Naive thymus-derived CD4-positive, alpha-beta T cell (primary cell): ENCODE data around the gene MAP2K3. TPM values are rescaled to one million over a fixed set of nuclear protein-coding genes. Genes with fewer than 3 reads are reported as not detected.
A peak's percentile ranks its signal among the peaks of the same experiment; 100 is the strongest.

Experiments used
- ATAC-seq: fragments of 150-1000 bp; cut with Tn5 transposase; 2 replicates; pipeline ENCODE4 v1.10.0; 2021; ENCODE audit warnings: mild to moderate bottlenecking, moderate library complexity
- CTCF ChIA-PET: fragments of 350-600 bp; sonication (Branson Sonifier 250); formaldehyde crosslinking; loops from one replicate; lab custom pipeline; 2021; ENCODE audit warnings: antibody characterized with exemption; lab: Charles Lee
- POLR2A ChIA-PET: fragments of 350-600 bp; sonication (Branson Sonifier 250); formaldehyde crosslinking; loops from one replicate; lab custom pipeline; 2021; ENCODE audit warnings: antibody characterized with exemption, inconsistent platforms; lab: Charles Lee
- DNase-seq, 9 donors: peaks; one replicate each; pipeline versions ENCODE4 v3.0.0 to v3.0.0-alpha.2; 2020 to 2022; ENCODE audit warnings: mixed read lengths in 1 of 9
- H3K27ac ChIP-seq: one replicate; pipeline ENCODE4 v1.7.0; 2013; ENCODE audit warnings: mild to moderate bottlenecking, low read depth, low read length, moderate library complexity
- H3K27me3 ChIP-seq, 2 donors: one replicate each; pipeline ENCODE4 v1.7.0; 2013; ENCODE audit warnings: low read length in 2 of 2, mild to moderate bottlenecking in 2 of 2, moderate library complexity in 2 of 2; ENCODE audit not compliant: control insufficient read depth in 2 of 2, insufficient read depth in 2 of 2
- H3K36me3 ChIP-seq, 3 experiments: 1 replicate in 2 of 3; 2 replicates in 1 of 3; pipeline ENCODE4 v1.7.0; 2013; ENCODE audit warnings: low read length in 3 of 3, mild to moderate bottlenecking in 3 of 3, moderate library complexity in 1 of 3; ENCODE audit not compliant: insufficient read depth in 3 of 3, control insufficient read depth in 2 of 3
- H3K4me1 ChIP-seq, 2 donors: one replicate each; pipeline ENCODE4 v1.7.0; 2013; ENCODE audit warnings: low read length in 2 of 2, mild to moderate bottlenecking in 2 of 2, moderate library complexity in 1 of 2; ENCODE audit not compliant: control insufficient read depth in 2 of 2, insufficient read depth in 2 of 2
- H3K4me3 ChIP-seq: 2 replicates; pipeline ENCODE4 v1.7.0; 2013; ENCODE audit warnings: mild to moderate bottlenecking, low read length
- H3K9me3 ChIP-seq, 3 experiments: 1 replicate in 2 of 3; 2 replicates in 1 of 3; pipeline ENCODE4 v1.7.0; 2013; ENCODE audit warnings: low read length in 3 of 3; ENCODE audit not compliant: control insufficient read depth in 2 of 3
- H3K27ac Mint-ChIP-seq, 9 donors: one replicate each; pipeline ENCODE4 v1.8.0; 2020 to 2022; ENCODE audit warnings: mixed read lengths in 9 of 9, mild to moderate bottlenecking in 8 of 9, moderate library complexity in 5 of 9, inconsistent platforms in 2 of 9
- H3K27me3 Mint-ChIP-seq, 5 donors: one replicate each; pipeline ENCODE4 v1.8.0; 2021 to 2022; ENCODE audit warnings: mixed read lengths in 5 of 5, mild to moderate bottlenecking in 1 of 5
- H3K36me3 Mint-ChIP-seq, 5 donors: one replicate each; pipeline ENCODE4 v1.8.0; 2020 to 2022; ENCODE audit warnings: mixed read lengths in 5 of 5, mild to moderate bottlenecking in 3 of 5, inconsistent platforms in 1 of 5
- H3K4me1 Mint-ChIP-seq, 7 donors: one replicate each; pipeline ENCODE4 v1.8.0; 2020 to 2022; ENCODE audit warnings: mixed read lengths in 7 of 7, mild to moderate bottlenecking in 3 of 7, inconsistent platforms in 1 of 7
- H3K4me3 Mint-ChIP-seq, 10 donors: one replicate each; pipeline ENCODE4 v1.8.0; 2020 to 2022; ENCODE audit warnings: mild to moderate bottlenecking in 10 of 10, mixed read lengths in 10 of 10, moderate library complexity in 6 of 10, inconsistent platforms in 2 of 10
- H3K9me3 Mint-ChIP-seq, 11 donors: one replicate each; pipeline ENCODE4 v1.8.0; 2020 to 2022; ENCODE audit warnings: mixed read lengths in 11 of 11, mild to moderate bottlenecking in 4 of 11, inconsistent platforms in 1 of 11, moderate library complexity in 1 of 11
- intact Hi-C, 2 donors: fragments of 100-400 bp; cut with micrococcal nuclease; formaldehyde crosslinking; loops; one replicate each; pipeline ENCODE4 v1.15.1; 2023
- polyA plus RNA-seq, 2 donors: library from polyadenylated mRNA; unstranded; fragments of 300-500 nt; fragmentation: Illumina TruSeq; gene quantifications; one replicate each; pipeline ENCODE4 v1.2.3, GENCODE V29; 2021
- total RNA-seq, 6 experiments: library from RNA in 5 of 6; stranded (reverse) in 5 of 6; gene quantifications; 1 replicate in 5 of 6; 2 replicates in 1 of 6; pipeline ENCODE4 v1.2.3 and lab custom pipeline; 2021 to 2026

Gene MAP2K3
- total and polyA plus RNA-seq, 7 experiments from 2014 or later, result 37.5 to 127 (median 47.7) TPM

DNA sequence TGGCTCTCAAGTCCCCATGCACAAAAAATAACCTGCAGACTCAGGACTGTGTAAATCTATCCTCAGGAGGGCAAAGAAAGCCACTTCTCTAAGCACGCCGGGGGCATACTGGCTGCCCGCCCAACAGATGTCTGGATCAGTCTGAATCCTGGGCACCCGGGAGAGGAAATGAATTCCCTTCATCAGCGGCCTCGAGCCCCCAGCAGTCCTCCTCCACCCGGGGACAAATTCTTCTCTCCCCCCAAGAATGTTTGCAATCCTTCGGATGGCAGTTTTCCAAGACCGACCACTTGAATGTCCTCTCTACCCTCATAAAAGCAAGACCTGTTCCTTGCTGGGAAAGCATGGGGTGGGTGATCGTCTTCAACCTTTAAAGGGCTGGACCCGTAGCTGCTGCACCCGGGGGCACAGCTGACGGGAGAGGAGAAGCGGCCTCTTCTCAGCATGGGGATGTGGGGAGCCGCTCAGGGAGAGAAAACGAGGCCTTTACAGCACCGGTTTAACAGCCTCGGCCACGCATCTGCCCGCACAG lies 9.4 kb upstream of the MAP2K3 start:
- peak overlapping the region; percentile 71 for H3K4me3 ChIP-seq
- H3K4me1 Mint-ChIP-seq, result peaks cover 29 to 47% (median 46%) of the 10 kb centered on the region in 7 donors
- H3K36me3 Mint-ChIP-seq, result peaks cover 0 to 2% (median 0%) of the 10 kb centered on the region in 5 donors
- no peaks in the 10 kb centered on the region for H3K9me3 Mint-ChIP-seq
- H3K27me3 ChIP-seq, result no peaks in the 10 kb centered on the region
- ATAC-seq (peak; percentile 0), DNase-seq (no peak)
- no peaks in the 10 kb centered on the region for H3K36me3 ChIP-seq
- POLR2A ChIA-PET, result interaction anchor here (0.6 to 7.3 kb wide), 8 partner anchors 9 to 235 kb away, joined by 3 to 48 read pairs (median 4); partner anchors contain the start of genes NATD1, TMEM11 and USP22
- H3K27ac Mint-ChIP-seq, result peak overlapping the region in 6 of 9 donors; percentile 38 to 95 (median 83)
- H3K27ac ChIP-seq, result peak overlapping the region; percentile 91
- no peaks in the 10 kb centered on the region for H3K27me3 Mint-ChIP-seq
- CTCF ChIA-PET, result interaction anchor here (0.9 to 5.1 kb wide), 5 partner anchors 9 to 238 kb away, joined by 3 to 27 read pairs (median 4); no protein-coding TSS in a partner anchor
- H3K4me3 Mint-ChIP-seq, result peak overlapping the region; percentile 80 to 99 (median 94)
- intact Hi-C loops, result loop anchor here (1.0 to 2.0 kb wide), 4 partner anchors 9 to 61 kb away; partner anchors contain the start of genes MAP2K3 (in 2 of the 2), NATD1 (in 2 of the 2) and TMEM11 (in 1 of the 2)
- no peaks in the 10 kb centered on the region for H3K9me3 ChIP-seq
- peaks cover 24 to 37% of the 10 kb centered on the region in 2 donors for H3K4me1 ChIP-seq

DNA sequence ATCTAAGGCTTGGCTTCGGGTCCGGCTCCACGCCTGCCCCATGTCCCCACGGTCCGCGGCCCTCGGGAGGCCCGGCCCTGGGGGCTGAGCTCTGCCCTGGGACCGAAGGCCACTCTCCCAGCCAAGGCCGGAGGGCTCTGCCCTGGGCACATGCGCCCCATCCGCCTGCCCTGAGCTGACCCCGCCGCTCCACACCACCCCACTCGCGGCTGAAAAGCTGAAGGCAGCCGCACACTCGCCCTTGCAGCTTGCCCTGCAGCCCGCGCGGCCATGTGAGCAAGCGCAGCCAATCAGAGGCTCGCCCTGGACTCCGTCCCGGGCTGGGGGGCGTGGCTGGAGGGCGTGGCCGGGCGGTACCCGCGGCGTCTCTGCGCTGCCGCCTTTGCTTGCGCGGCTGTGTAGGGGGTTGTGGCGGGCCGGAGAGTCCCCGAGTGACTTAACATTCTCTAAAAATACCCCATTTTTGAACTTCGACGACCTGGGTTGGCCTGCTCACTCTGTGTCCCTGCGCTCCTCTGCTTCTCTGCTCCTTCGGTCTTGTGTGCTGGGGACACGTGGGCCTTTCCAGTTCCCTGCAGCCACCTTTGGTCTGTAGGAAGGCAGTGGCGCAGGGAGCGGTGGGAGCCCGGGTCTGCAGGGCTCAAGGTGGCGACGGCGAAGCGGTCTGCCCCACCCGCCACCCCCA lies 8.8 kb upstream of the MAP2K3 start:
- Histone ChIP-seq H3K27ac (peak overlapping the region; percentile 91), H3K36me3 (no peaks in the 10 kb centered on the region), H3K4me3 (peak overlapping the region; percentile 71), H3K4me1 (peaks cover 24 to 40% of the 10 kb centered on the region in 2 donors), H3K27me3 (no peaks in the 10 kb centered on the region), H3K9me3 (no peaks in the 10 kb centered on the region)
- Mint-ChIP-seq H3K4me1 (peaks cover 34 to 52% (median 49%) of the 10 kb centered on the region in 7 donors), H3K27me3 (no peaks in the 10 kb centered on the region), H3K36me3 (peaks cover 0 to 2% (median 0%) of the 10 kb centered on the region in 5 donors), H3K4me3 (peak overlapping the region; percentile 80 to 99 (median 94)), H3K27ac (peak overlapping the region; percentile 73 to 96 (median 92)), H3K9me3 (no peaks in the 10 kb centered on the region)
- ChIA-PET CTCF (interaction anchor here (0.8 to 5.1 kb wide), 8 partner anchors 8 to 237 kb away, joined by 3 to 27 read pairs (median 4); no protein-coding TSS in a partner anchor), POLR2A (interaction anchor here (0.6 to 7.3 kb wide), 11 partner anchors 8 to 236 kb away, joined by 3 to 48 read pairs (median 4); partner anchors contain the start of genes NATD1, TMEM11 and USP22)
- ATAC-seq (peak; percentile 93), DNase-seq (peak; percentile 78 to 99 (median 86))
- intact Hi-C loops, result loop anchor here (1.0 to 2.0 kb wide), 5 partner anchors 9 to 149 kb away; partner anchors contain the start of genes MAP2K3 (in 2 of the 2), NATD1 (in 2 of the 2), DHRS7B (in 1 of the 2) and TMEM11 (in 1 of the 2)

GRCh38 chr17:21276264-21276588 lies 8.3 kb upstream of the MAP2K3 start:
- Histone ChIP-seq H3K27me3 (no peaks in the 10 kb centered on the region), H3K4me3 (peak overlapping the region; percentile 71), H3K4me1 (peaks cover 24 to 40% of the 10 kb centered on the region in 2 donors), H3K27ac (peak overlapping the region; percentile 91), H3K9me3 (no peaks in the 10 kb centered on the region), H3K36me3 (no peaks in the 10 kb centered on the region)
- Mint-ChIP-seq H3K9me3 (no peaks in the 10 kb centered on the region), H3K27me3 (no peaks in the 10 kb centered on the region), H3K4me1 (peaks cover 35 to 52% (median 49%) of the 10 kb centered on the region in 7 donors), H3K4me3 (peak overlapping the region; percentile 80 to 99 (median 94)), H3K36me3 (peaks cover 0 to 2% (median 0%) of the 10 kb centered on the region in 5 donors), H3K27ac (peak overlapping the region; percentile 73 to 96 (median 92))
- intact Hi-C loops, result loop anchor here in 1 of 2 donors (1.0 kb wide), 1 partner anchor 150 kb away; the partner anchor contains the start of gene DHRS7B
- ChIA-PET POLR2A (interaction anchor here (0.6 to 7.3 kb wide), 8 partner anchors 8 to 143 kb away, joined by 3 to 48 read pairs (median 4); partner anchors contain the start of gene NATD1), CTCF (interaction anchor here (0.8 to 5.1 kb wide), 7 partner anchors 11 to 236 kb away, joined by 3 to 27 read pairs (median 5); no protein-coding TSS in a partner anchor)
- no peak for DNase-seq
- ATAC-seq, result no peak

GRCh38 chr17:21277332-21277731 lies 7.2 kb upstream of the MAP2K3 start:
- DNase-seq, result no peak
- ChIA-PET CTCF (interaction anchor here (0.5 to 5.1 kb wide), 6 partner anchors 10 to 235 kb away, joined by 3 to 27 read pairs (median 4); no protein-coding TSS in a partner anchor), POLR2A (interaction anchor here (0.5 to 7.3 kb wide), 6 partner anchors 9 to 254 kb away, joined by 3 to 48 read pairs (median 8); partner anchors contain the start of gene NATD1)
- Histone ChIP-seq H3K4me1 (peaks cover 24 to 40% of the 10 kb centered on the region in 2 donors), H3K27ac (no peak overlapping the region), H3K9me3 (no peaks in the 10 kb centered on the region), H3K36me3 (no peaks in the 10 kb centered on the region), H3K4me3 (no peak overlapping the region), H3K27me3 (no peaks in the 10 kb centered on the region)
- Mint-ChIP-seq H3K9me3 (no peaks in the 10 kb centered on the region), H3K4me3 (peak overlapping the region; percentile 9 to 99 (median 70)), H3K36me3 (peaks cover 0 to 2% (median 0%) of the 10 kb centered on the region in 5 donors), H3K27me3 (no peaks in the 10 kb centered on the region), H3K27ac (peak overlapping the region in 8 of 9 donors; percentile 17 to 91 (median 64)), H3K4me1 (peaks cover 37 to 53% (median 51%) of the 10 kb centered on the region in 7 donors)
- intact Hi-C loops, result no loop called here
- no peak for ATAC-seq

- H3K4me3 Mint-ChIP-seq, result peak overlapping the region; percentile 52 to 85 (median 68)
- ATAC-seq (peak; percentile 24), DNase-seq (peak in 7 of 9 donors; percentile 64 to 76 (median 73))
- no peaks in the 10 kb centered on the region for H3K9me3 Mint-ChIP-seq
- peaks cover 0 to 2% (median 0%) of the 10 kb centered on the region in 5 donors for H3K36me3 Mint-ChIP-seq
- CTCF ChIA-PET, result interaction anchor here (0.7 to 5.1 kb wide), 8 partner anchors 8 to 234 kb away, joined by 3 to 34 read pairs (median 4); no protein-coding TSS in a partner anchor
- H3K36me3 ChIP-seq, result no peaks in the 10 kb centered on the region
- H3K4me1 Mint-ChIP-seq, result peaks cover 37 to 60% (median 54%) of the 10 kb centered on the region in 7 donors
- peak overlapping the region; percentile 85 to 97 (median 93) for H3K27ac Mint-ChIP-seq
- H3K4me3 ChIP-seq, result no peak overlapping the region
- POLR2A ChIA-PET, result interaction anchor here (0.7 to 7.3 kb wide), 7 partner anchors 8 to 185 kb away, joined by 3 to 48 read pairs (median 6); partner anchors contain the start of genes DHRS7B and NATD1
- no peaks in the 10 kb centered on the region for H3K27me3 ChIP-seq
- H3K27ac ChIP-seq, result peak overlapping the region; percentile 49
- H3K27me3 Mint-ChIP-seq, result no peaks in the 10 kb centered on the region
- intact Hi-C loops, result loop anchor here in 1 of 2 donors (1.0 kb wide), 1 partner anchor 159 kb away; no protein-coding TSS in a partner anchor
- no peaks in the 10 kb centered on the region for H3K9me3 ChIP-seq
- H3K4me1 ChIP-seq, result peaks cover 28 to 40% of the 10 kb centered on the region in 2 donors
Observed at GRCh38 chr17:21278450-21279197, 5.9 kb upstream of the MAP2K3 start.
